ENCODE measurements around the gene ZNF580. TPM values are rescaled to one million over a fixed set of nuclear protein-coding genes. Genes with fewer than 3 reads are reported as not detected.

Gene ZNF580
- total RNA-seq, 1 donor from 2014 or later, result 50.9 TPM

GRCh38 chr19:55668603-55669348, 28.0 kb downstream of the ZNF580 start:
- no peaks in the 10 kb centered on the region for H3K9me3 Mint-ChIP-seq
- peaks cover 8% of the 10 kb centered on the region for H3K4me1 Mint-ChIP-seq
- H3K36me3 Mint-ChIP-seq, result peaks cover 9% of the 10 kb centered on the region

GRCh38 chr19:55669418-55670279, 28.8 kb downstream of the ZNF580 start:
- Mint-ChIP-seq H3K4me3 (no peak overlapping the region), H3K4me1 (peaks cover 12% of the 10 kb centered on the region), H3K27me3 (ENCODE audit: low read depth) (no peaks in the 10 kb centered on the region), H3K27ac (no peak overlapping the region), H3K9me3 (no peaks in the 10 kb centered on the region), H3K36me3 (peaks cover 8% of the 10 kb centered on the region)
- no peak for TF ChIP-seq CTCF (IDR thresholded peaks at IDR 0.05; ENCODE audit: unreplicated experiment)
- DNase-seq (ENCODE audit: low spot score in 2 of 2, unreplicated experiment in 2 of 2), result no peak

More at GRCh38 chr19:55668603-55669348, 28.0 kb downstream of the ZNF580 start:
- Mint-ChIP-seq H3K4me3 (no peak overlapping the region), H3K27me3 (ENCODE audit: low read depth) (no peaks in the 10 kb centered on the region), H3K27ac (no peak overlapping the region)
- TF ChIP-seq CTCF (IDR thresholded peaks at IDR 0.05; ENCODE audit: unreplicated experiment), result no peak
- no peak for DNase-seq (ENCODE audit: low spot score in 2 of 2, unreplicated experiment in 2 of 2)

- H3K27ac Mint-ChIP-seq, result no peak overlapping the region
- no peak overlapping the region for H3K4me3 Mint-ChIP-seq
- no peaks in the 10 kb centered on the region for H3K27me3 Mint-ChIP-seq (ENCODE audit: low read depth)
- TF ChIP-seq CTCF (IDR thresholded peaks at IDR 0.05; ENCODE audit: unreplicated experiment), result no peak
- H3K36me3 Mint-ChIP-seq, result peaks cover 8% of the 10 kb centered on the region
- no peaks in the 10 kb centered on the region for H3K9me3 Mint-ChIP-seq
- peaks cover 14% of the 10 kb centered on the region for H3K4me1 Mint-ChIP-seq
- DNase-seq (ENCODE audit: low spot score in 2 of 2, unreplicated experiment in 2 of 2), result peak in 1 of 2 experiments; percentile 60
Measured at GRCh38 chr19:55670280-55671053, 29.7 kb downstream of the ZNF580 start.

GRCh38 chr19:55671054-55671378, 30.2 kb downstream of the ZNF580 start:
- no peak for TF ChIP-seq CTCF (IDR thresholded peaks at IDR 0.05; ENCODE audit: unreplicated experiment)
- H3K27me3 Mint-ChIP-seq (ENCODE audit: low read depth), result no peaks in the 10 kb centered on the region
- DNase-seq (ENCODE audit: low spot score in 2 of 2, unreplicated experiment in 2 of 2), result no peak
- no peaks in the 10 kb centered on the region for H3K9me3 Mint-ChIP-seq
- H3K27ac Mint-ChIP-seq, result peak overlapping the region; percentile 27
- H3K4me1 Mint-ChIP-seq, result peaks cover 18% of the 10 kb centered on the region
- no peak overlapping the region for H3K4me3 Mint-ChIP-seq
- H3K36me3 Mint-ChIP-seq, result peaks cover 7% of the 10 kb centered on the region

GRCh38 chr19:55672418-55672817, 31.6 kb downstream of the ZNF580 start:
- Mint-ChIP-seq H3K4me3 (no peak overlapping the region), H3K27me3 (ENCODE audit: low read depth) (no peaks in the 10 kb centered on the region), H3K9me3 (no peaks in the 10 kb centered on the region), H3K36me3 (peaks cover 6% of the 10 kb centered on the region), H3K27ac (peak overlapping the region; percentile 27), H3K4me1 (peaks cover 30% of the 10 kb centered on the region)
- DNase-seq (ENCODE audit: low spot score in 2 of 2, unreplicated experiment in 2 of 2), result no peak
- no peak for TF ChIP-seq CTCF (IDR thresholded peaks at IDR 0.05; ENCODE audit: unreplicated experiment)
